Measurements from ENCODE around the gene ATXN2. TPM values are rescaled to one million over a fixed set of nuclear protein-coding genes. Genes with fewer than 3 reads are reported as not detected.

Gene ATXN2
- total RNA-seq, 1 experiment from 2014 or later = 17.2 TPM

GRCh38 chr12:111638556-111638955 is 39.4 kb upstream of the ATXN2 start:
- H3K4me1 ChIP-seq (ENCODE audit: insufficient read depth, low read length) = no peaks in the 10 kb centered on the region
- ChIA-PET POLR2A (ENCODE audit: unreplicated experiment) (no interaction called here), CTCF (interaction anchor here (0.6 kb wide), 1 partner anchor 168 kb away, joined by 3 read pairs; no protein-coding TSS in a partner anchor)
- no peak for TF ChIP-seq EZH2 (IDR thresholded peaks at IDR 0.05; ENCODE audit: low read length, unreplicated experiment)
- TF ChIP-seq EZH2phosphoT487 (IDR thresholded peaks at IDR 0.05; ENCODE audit: borderline replicate concordance, low read length) = no peak
- no peak for TF ChIP-seq CTCF (conservative IDR thresholded peaks at IDR 0.05; ENCODE audit: low read depth, low read length)
- no peaks in the 10 kb centered on the region for H3K79me2 ChIP-seq (ENCODE audit: low read length)
- no TSS peak for BruUV-seq (replicated peaks)
- no peak overlapping the region for H2AFZ ChIP-seq (ENCODE audit: low read length)
- H3K27me3 ChIP-seq (ENCODE audit: low read length) = no peaks in the 10 kb centered on the region
- H3K27ac ChIP-seq (ENCODE audit: low read length) = no peak overlapping the region
- H3F3A ChIP-seq (ENCODE audit: low read length, unreplicated experiment) = no peaks in the 10 kb centered on the region
- no peak overlapping the region for H3K9ac ChIP-seq (ENCODE audit: low read length)
- ATAC-seq (no peak), DNase-seq (no peak)
- H3K9me3 ChIP-seq (ENCODE audit: low read length) = no peaks in the 10 kb centered on the region
- peaks cover 16% of the 10 kb centered on the region for H3K36me3 ChIP-seq (ENCODE audit: low read depth, low read length)
- intact Hi-C loops (cut with micrococcal nuclease) = no loop called here
- H3K4me2 ChIP-seq (ENCODE audit: low read length) = no peak overlapping the region
- no peak overlapping the region for H3K4me3 ChIP-seq (ENCODE audit: low read length)
- H3K9me2 ChIP-seq (replicated peaks; ENCODE audit: low read length) = no peaks in the 10 kb centered on the region
- no peaks in the 10 kb centered on the region for H4K20me1 ChIP-seq (ENCODE audit: low read length)

GRCh38 chr12:111636209-111636945 is 37.3 kb upstream of the ATXN2 start:
- POLR2A ChIA-PET (ENCODE audit: unreplicated experiment) = no interaction called here
- Histone ChIP-seq H3K9ac (ENCODE audit: low read length) (no peak overlapping the region), H3K4me3 (ENCODE audit: low read length) (no peak overlapping the region)

More at GRCh38 chr12:111636209-111636945, 37.3 kb upstream of the ATXN2 start:
- BruUV-seq (replicated peaks) = no TSS peak
- Histone ChIP-seq H3K9me2 (replicated peaks; ENCODE audit: low read length) (no peaks in the 10 kb centered on the region), H4K20me1 (ENCODE audit: low read length) (no peaks in the 10 kb centered on the region), H3K4me1 (ENCODE audit: insufficient read depth, low read length) (no peaks in the 10 kb centered on the region), H3F3A (ENCODE audit: low read length, unreplicated experiment) (no peaks in the 10 kb centered on the region), H3K4me2 (ENCODE audit: low read length) (no peak overlapping the region), H3K27me3 (ENCODE audit: low read length) (no peaks in the 10 kb centered on the region), H2AFZ (ENCODE audit: low read length) (no peak overlapping the region), H3K79me2 (ENCODE audit: low read length) (no peaks in the 10 kb centered on the region), H3K36me3 (ENCODE audit: low read depth, low read length) (peaks cover 3% of the 10 kb centered on the region; the same call in 1 of the 2 replicates), H3K9me3 (ENCODE audit: low read length) (no peaks in the 10 kb centered on the region), H3K27ac (ENCODE audit: low read length) (no peak overlapping the region)
- TF ChIP-seq EZH2phosphoT487 (IDR thresholded peaks at IDR 0.05; ENCODE audit: borderline replicate concordance, low read length) (no peak), CTCF (conservative IDR thresholded peaks at IDR 0.05; ENCODE audit: low read depth, low read length) (no peak), EZH2 (IDR thresholded peaks at IDR 0.05; ENCODE audit: low read length, unreplicated experiment) (no peak)
- intact Hi-C loops (cut with micrococcal nuclease) = no loop called here
- CTCF ChIA-PET = no interaction called here
- ATAC-seq (no peak), DNase-seq (no peak)
